H1 (cell line): ENCODE data around the gene PRKCD.

Source experiments
- BCL11A ChIP-seq, 2 experiments: IDR thresholded peaks; one replicate each; pipeline ENCODE4 v1.6.1; 2011; ENCODE audit warnings: low read depth in 2 of 2, low read length in 2 of 2, mild to moderate bottlenecking in 2 of 2
- BRCA1 ChIP-seq: IDR thresholded peaks from 2 replicates; pipeline ENCODE4 v1.6.1; 2012; ENCODE audit warnings: low read depth, low read length, improper control_type of control experiment
- CTCF ChIP-seq, 3 experiments: IDR thresholded peaks; 1 replicate in 2 of 3; 2 replicates in 1 of 3; pipeline versions ENCODE4 v1.5.1 to v1.6.1; 2011; ENCODE audit warnings: low read length in 3 of 3, mild to moderate bottlenecking in 3 of 3, inconsistent platforms in 2 of 3, low read depth in 1 of 3, moderate library complexity in 1 of 3; ENCODE audit not compliant: insufficient read depth in 1 of 3; ENCODE audit errors: control extremely low read depth in 1 of 3
- EGR1 ChIP-seq: IDR thresholded peaks from 2 replicates; pipeline ENCODE4 v1.6.1; 2011; ENCODE audit warnings: low read depth, low read length, borderline replicate concordance
- EZH2 ChIP-seq: fragments of 200-600 bp; sonication (generic); IDR thresholded peaks from 2 replicates; pipeline ENCODE4 v1.7.1; 2012; ENCODE audit warnings: low read depth, mild to moderate bottlenecking, moderate library complexity, low read length, inconsistent platforms; ENCODE audit not compliant: severe bottlenecking
- FOSL1 ChIP-seq: IDR thresholded peaks from 2 replicates; pipeline ENCODE4 v1.6.1; 2011; ENCODE audit warnings: mild to moderate bottlenecking, low read depth, low read length, moderate library complexity; ENCODE audit not compliant: insufficient read depth
- GTF2F1 ChIP-seq: IDR thresholded peaks from 2 replicates; pipeline ENCODE4 v1.6.1; 2012; ENCODE audit warnings: low read depth, low read length, improper control_type of control experiment, borderline replicate concordance
- JUN ChIP-seq: IDR thresholded peaks from 2 replicates; pipeline ENCODE4 v1.6.1; 2011; ENCODE audit warnings: low read depth, mild to moderate bottlenecking, improper control_type of control experiment, low read length
- POLR2A ChIP-seq, 2 experiments: IDR thresholded peaks; 1 replicate in 1 of 2; 2 replicates in 1 of 2; pipeline ENCODE4 v1.6.1; 2011; ENCODE audit warnings: low read depth in 2 of 2, low read length in 2 of 2, mild to moderate bottlenecking in 2 of 2; ENCODE audit errors: control extremely low read depth in 1 of 2
- POLR2AphosphoS5 ChIP-seq: IDR thresholded peaks from 2 replicates; pipeline ENCODE4 v1.6.1; 2011; ENCODE audit warnings: low read depth, low read length
- TAF1 ChIP-seq: IDR thresholded peaks from 2 replicates; pipeline ENCODE4 v1.6.1; 2011; ENCODE audit warnings: mild to moderate bottlenecking, low read depth, low read length
- TAF7 ChIP-seq: optimal IDR thresholded peaks from 2 replicates; pipeline ENCODE3; 2011; ENCODE audit warnings: low read depth, mild to moderate bottlenecking, inconsistent platforms, low read length, moderate library complexity, borderline replicate concordance
- TCF12 ChIP-seq: IDR thresholded peaks from 2 replicates; pipeline ENCODE4 v1.6.1; 2011; ENCODE audit warnings: low read depth, mild to moderate bottlenecking, low read length
- TF ChIP-seq, protein P1 (sequence below): IDR thresholded peaks from 2 replicates; pipeline ENCODE4 v1.6.1; 2011; ENCODE audit warnings: low read length, improper control_type of control experiment

GRCh38 chr3:53171827-53172505 is 11.0 kb downstream of the PRKCD start:
- no peak for TF ChIP-seq TAF7
- TF ChIP-seq CTCF (IDR thresholded peaks at IDR 0.05; ENCODE audit: control extremely low read depth in 1 of 3, insufficient read depth in 1 of 3, low read depth in 1 of 3, low read length in 3 of 3) = no peak
- TF ChIP-seq POLR2A (IDR thresholded peaks at IDR 0.05; ENCODE audit: control extremely low read depth in 1 of 2, low read depth in 2 of 2, low read length in 2 of 2) = no peak
- TF ChIP-seq EGR1 = 0 out of 2 replicates have a peak, but pooled peaks have one; percentile 7
- TF ChIP-seq, protein P1, sequence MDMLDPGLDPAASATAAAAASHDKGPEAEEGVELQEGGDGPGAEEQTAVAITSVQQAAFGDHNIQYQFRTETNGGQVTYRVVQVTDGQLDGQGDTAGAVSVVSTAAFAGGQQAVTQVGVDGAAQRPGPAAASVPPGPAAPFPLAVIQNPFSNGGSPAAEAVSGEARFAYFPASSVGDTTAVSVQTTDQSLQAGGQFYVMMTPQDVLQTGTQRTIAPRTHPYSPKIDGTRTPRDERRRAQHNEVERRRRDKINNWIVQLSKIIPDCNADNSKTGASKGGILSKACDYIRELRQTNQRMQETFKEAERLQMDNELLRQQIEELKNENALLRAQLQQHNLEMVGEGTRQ = no peak
- no peak for TF ChIP-seq GTF2F1
- no peak for TF ChIP-seq EZH2
- TF ChIP-seq JUN = no peak
- no peak for TF ChIP-seq FOSL1
- no peak for TF ChIP-seq TAF1
- no peak for TF ChIP-seq BCL11A (IDR thresholded peaks at IDR 0.05; ENCODE audit: low read depth in 2 of 2, low read length in 2 of 2)
- no peak for TF ChIP-seq BRCA1
- TF ChIP-seq POLR2AphosphoS5 = no peak
- no peak for TF ChIP-seq TCF12
